GM19328 (cell line): ENCODE results near the gene N4BP3.

Experiments
- ATAC-seq: cut with Tn5 transposase; IDR thresholded peaks from one replicate; pipeline ENCODE4 v1.9.1; 2021; ENCODE audit warnings: mild to moderate bottlenecking, moderate library complexity; ENCODE audit not compliant: unreplicated experiment

The N4BP3 gene

GRCh38 chr5:178098685-178099084 is 14.6 kb upstream of the N4BP3 start:
- ATAC-seq = no peak

- no peak for ATAC-seq
Measured at GRCh38 chr5:178103612-178104011, 9.7 kb upstream of the N4BP3 start.

- no peak for ATAC-seq
Measured at GRCh38 chr5:178104492-178104891, 8.8 kb upstream of the N4BP3 start.

- no peak for ATAC-seq
Measured at GRCh38 chr5:178106086-178106485, 7.2 kb upstream of the N4BP3 start.

GRCh38 chr5:178106556-178107239 is 6.6 kb upstream of the N4BP3 start:
- no peak for ATAC-seq

GRCh38 chr5:178107756-178108310 is 5.5 kb upstream of the N4BP3 start:
- ATAC-seq = no peak

GRCh38 chr5:178108446-178108845 is 4.9 kb upstream of the N4BP3 start:
- ATAC-seq = no peak

- ATAC-seq = no peak
Measured at GRCh38 chr5:178108966-178109365, 4.4 kb upstream of the N4BP3 start.

- no peak for ATAC-seq
Measured at GRCh38 chr5:178110511-178110910, 2.8 kb upstream of the N4BP3 start.

- no peak for ATAC-seq
Measured at GRCh38 chr5:178111925-178112324, 1.4 kb upstream of the N4BP3 start.

- ATAC-seq = no peak
Measured at GRCh38 chr5:178112545-178112944, 787 bp upstream of the N4BP3 start.

- no peak for ATAC-seq
Measured at GRCh38 chr5:178113841-178114324, 551 bp downstream of the N4BP3 start.

- no peak for ATAC-seq
Measured at GRCh38 chr5:178114325-178115135, 1.2 kb downstream of the N4BP3 start.

GRCh38 chr5:178115136-178115813 is 1.9 kb downstream of the N4BP3 start:
- no peak for ATAC-seq

GRCh38 chr5:178115814-178116142 is 2.4 kb downstream of the N4BP3 start:
- no peak for ATAC-seq

- ATAC-seq = no peak
Measured at GRCh38 chr5:178116143-178116885, 3.0 kb downstream of the N4BP3 start.

- no peak for ATAC-seq
Measured at GRCh38 chr5:178117923-178118701, 4.8 kb downstream of the N4BP3 start.

- no peak for ATAC-seq
Measured at GRCh38 chr5:178119915-178120606, 6.7 kb downstream of the N4BP3 start.

- peak; percentile 56 for ATAC-seq
Measured at GRCh38 chr5:178120607-178121357, 7.5 kb downstream of the N4BP3 start.
